Measurements from ENCODE around the gene PRKAR1B. TPM values are rescaled to one million over a fixed set of nuclear protein-coding genes. Genes with fewer than 3 reads are reported as not detected.

The PRKAR1B gene
- total RNA-seq, 2 donors from 2014 or later: 2.0 to 3.4 TPM

- no peak overlapping the region for H3K27ac ChIP-seq
- intact Hi-C loops (cut with DNase I): no loop called here
- H3K4me3 ChIP-seq: no peak overlapping the region
- WGBS, 2 donors: 81 to 100% methylated on average over 10 to 22 of the region's 22 CpGs
- ATAC-seq (no peak), DNase-seq (peak in 2 of 4 donors; percentile 10 to 33)
- H3K4me1 ChIP-seq: no peaks in the 10 kb centered on the region
- no peaks in the 10 kb centered on the region for H3K9me3 ChIP-seq
- no peaks in the 10 kb centered on the region for H3K36me3 ChIP-seq (replicated peaks in 1 of 2; ENCODE audit: insufficient read depth in 1 of 2, low read depth in 2 of 2)
- no peak for TF ChIP-seq CTCF (IDR thresholded peaks at IDR 0.05)
- TF ChIP-seq POLR2A (IDR thresholded peaks at IDR 0.05): no peak
- H3K27me3 ChIP-seq: no peaks in the 10 kb centered on the region
These were observed 76.6 kb downstream of the PRKAR1B start for GRCh38 chr7:650339-651031.

DNA sequence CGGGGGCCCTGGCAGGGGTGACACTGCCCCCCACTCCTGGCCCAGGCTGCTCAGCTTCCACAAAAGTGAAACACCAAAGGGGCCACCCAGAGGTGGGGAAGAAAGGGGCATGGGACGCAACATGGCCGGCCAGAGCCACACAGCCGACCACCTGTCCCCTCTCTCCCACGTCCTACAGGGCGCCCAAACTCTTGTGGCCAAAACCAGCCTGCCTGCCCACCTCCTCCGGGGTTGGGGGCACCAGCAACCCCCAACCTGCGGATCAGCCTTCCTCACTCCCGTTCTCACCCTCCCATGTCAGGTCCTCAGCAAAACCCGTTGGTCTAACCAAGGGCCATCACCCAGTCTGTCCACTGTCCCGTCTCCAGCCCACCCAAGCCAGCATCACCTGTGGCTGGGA lies 80.1 kb downstream of the PRKAR1B start:
- H3K36me3 ChIP-seq (replicated peaks in 1 of 2; ENCODE audit: insufficient read depth in 1 of 2, low read depth in 2 of 2): no peaks in the 10 kb centered on the region
- no peaks in the 10 kb centered on the region for H3K4me1 ChIP-seq
- H3K9me3 ChIP-seq: no peaks in the 10 kb centered on the region
- TF ChIP-seq CTCF (IDR thresholded peaks at IDR 0.05): no peak
- no peak for TF ChIP-seq POLR2A (IDR thresholded peaks at IDR 0.05)
- DNase-seq (no peak), ATAC-seq (no peak)
- no peak overlapping the region for H3K27ac ChIP-seq
- 93 to 95% methylated on average over 9 to 11 of the region's 11 CpGs for WGBS, 2 donors
- no peak overlapping the region for H3K4me3 ChIP-seq
- no peaks in the 10 kb centered on the region for H3K27me3 ChIP-seq
- intact Hi-C loops (cut with DNase I): no loop called here

- H3K4me3 ChIP-seq: no peak overlapping the region
- intact Hi-C loops (cut with DNase I): no loop called here
- DNase-seq (no peak), ATAC-seq (no peak)
- WGBS, 2 donors: 84 to 92% methylated on average over 11 of the region's 11 CpGs
- H3K4me1 ChIP-seq: no peaks in the 10 kb centered on the region
- no peaks in the 10 kb centered on the region for H3K9me3 ChIP-seq
- no peak overlapping the region for H3K27ac ChIP-seq
- TF ChIP-seq POLR2A (IDR thresholded peaks at IDR 0.05) (no peak), CTCF (IDR thresholded peaks at IDR 0.05) (no peak)
- no peaks in the 10 kb centered on the region for H3K36me3 ChIP-seq (replicated peaks in 1 of 2; ENCODE audit: insufficient read depth in 1 of 2, low read depth in 2 of 2)
- H3K27me3 ChIP-seq: no peaks in the 10 kb centered on the region
These were observed 80.6 kb downstream of the PRKAR1B start for GRCh38 chr7:646487-646886.

DNA sequence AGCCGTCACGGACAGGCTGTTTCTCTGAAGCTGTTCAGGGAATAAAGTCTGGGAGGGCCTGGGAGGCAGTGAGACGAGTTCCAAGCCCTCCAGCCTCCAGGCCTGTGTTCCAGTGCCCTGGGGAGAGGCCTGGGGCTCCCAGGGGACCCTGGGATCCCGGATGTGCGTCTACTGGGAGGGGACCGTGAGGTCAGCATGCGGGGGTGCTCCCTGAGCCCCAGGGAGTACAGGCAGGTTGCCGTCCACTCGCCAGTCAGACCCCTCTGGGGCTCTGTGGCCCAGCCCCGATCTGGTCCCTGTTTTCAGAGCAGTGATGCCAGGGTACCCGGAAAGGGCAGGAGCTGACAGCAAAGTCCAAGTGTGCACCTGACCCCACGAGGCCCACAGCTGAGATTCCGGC lies 81.5 kb downstream of the PRKAR1B start:
- no peak for TF ChIP-seq POLR2A (IDR thresholded peaks at IDR 0.05)
- no peak for TF ChIP-seq CTCF (IDR thresholded peaks at IDR 0.05)
- no peak for DNase-seq
- Histone ChIP-seq H3K4me1 (no peaks in the 10 kb centered on the region), H3K4me3 (no peak overlapping the region), H3K9me3 (no peaks in the 10 kb centered on the region), H3K27ac (no peak overlapping the region), H3K27me3 (no peaks in the 10 kb centered on the region), H3K36me3 (replicated peaks in 1 of 2; ENCODE audit: insufficient read depth in 1 of 2, low read depth in 2 of 2) (no peaks in the 10 kb centered on the region)
- WGBS, 2 donors: 89 to 93% methylated on average over 2 to 10 of the region's 13 CpGs
- no peak for ATAC-seq
- intact Hi-C loops (cut with DNase I): no loop called here
